Fibroblast of the aortic adventitia (primary cell): ENCODE results near the gene CASKIN1. TPM values are rescaled to one million over a fixed set of nuclear protein-coding genes. Genes with fewer than 3 reads are reported as not detected.

Source experiments
- DNase-seq: peaks from one replicate; pipeline ENCODE4 v3.0.0-alpha.2; 2010; ENCODE audit warnings: low read depth
- H3K4me3 ChIP-seq: 2 replicates; pipeline ENCODE4 v1.5.1; 2011; ENCODE audit warnings: low read depth, mild to moderate bottlenecking, control low read depth, low read length, moderate library complexity
- total RNA-seq: library from RNA; depleted of rRNA; stranded (reverse); fragments of >200 nt; gene quantifications from 2 replicates; pipeline ENCODE4 v1.2.3, GENCODE V29; 2012; ENCODE audit warnings: low replicate concordance
- TF ChIP-seq, protein P1 (sequence below): IDR thresholded peaks from 2 replicates; pipeline ENCODE4 v1.5.1; 2011; ENCODE audit warnings: mild to moderate bottlenecking, low read length, control low read depth, inconsistent platforms; ENCODE audit not compliant: insufficient read depth

The CASKIN1 gene
- total RNA-seq, 1 donor: 0.18 TPM

DNA sequence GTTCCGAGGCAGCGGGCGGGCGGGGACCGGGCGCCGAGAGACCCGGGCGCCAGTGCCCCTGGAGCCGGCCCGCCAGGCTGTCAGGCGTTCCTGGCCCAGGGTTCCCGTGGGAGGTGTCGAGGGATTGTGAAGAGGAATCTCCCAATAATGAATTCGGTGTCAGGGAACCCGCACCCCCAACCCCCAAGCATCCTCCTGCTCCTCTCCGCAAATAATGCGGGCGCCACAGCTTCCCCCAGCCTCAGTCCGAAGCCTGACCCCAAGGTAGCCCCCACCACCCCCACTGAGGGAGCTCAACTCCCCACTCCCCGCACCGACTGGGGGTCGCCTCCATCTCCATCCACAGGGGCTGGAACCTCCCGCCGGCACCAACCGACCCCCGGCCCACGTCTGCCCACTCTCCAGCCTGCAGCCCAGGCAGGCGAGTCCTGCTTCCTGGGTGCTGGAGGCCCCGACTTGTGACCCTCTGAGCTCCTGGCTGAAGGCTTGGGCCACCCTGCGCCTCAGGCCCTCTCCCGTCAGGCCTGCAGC lies 641 bp upstream of the CASKIN1 start:
- no peak for DNase-seq
- H3K4me3 ChIP-seq: no peak overlapping the region
- TF ChIP-seq, protein P1, sequence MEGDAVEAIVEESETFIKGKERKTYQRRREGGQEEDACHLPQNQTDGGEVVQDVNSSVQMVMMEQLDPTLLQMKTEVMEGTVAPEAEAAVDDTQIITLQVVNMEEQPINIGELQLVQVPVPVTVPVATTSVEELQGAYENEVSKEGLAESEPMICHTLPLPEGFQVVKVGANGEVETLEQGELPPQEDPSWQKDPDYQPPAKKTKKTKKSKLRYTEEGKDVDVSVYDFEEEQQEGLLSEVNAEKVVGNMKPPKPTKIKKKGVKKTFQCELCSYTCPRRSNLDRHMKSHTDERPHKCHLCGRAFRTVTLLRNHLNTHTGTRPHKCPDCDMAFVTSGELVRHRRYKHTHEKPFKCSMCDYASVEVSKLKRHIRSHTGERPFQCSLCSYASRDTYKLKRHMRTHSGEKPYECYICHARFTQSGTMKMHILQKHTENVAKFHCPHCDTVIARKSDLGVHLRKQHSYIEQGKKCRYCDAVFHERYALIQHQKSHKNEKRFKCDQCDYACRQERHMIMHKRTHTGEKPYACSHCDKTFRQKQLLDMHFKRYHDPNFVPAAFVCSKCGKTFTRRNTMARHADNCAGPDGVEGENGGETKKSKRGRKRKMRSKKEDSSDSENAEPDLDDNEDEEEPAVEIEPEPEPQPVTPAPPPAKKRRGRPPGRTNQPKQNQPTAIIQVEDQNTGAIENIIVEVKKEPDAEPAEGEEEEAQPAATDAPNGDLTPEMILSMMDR: no peak

DNA sequence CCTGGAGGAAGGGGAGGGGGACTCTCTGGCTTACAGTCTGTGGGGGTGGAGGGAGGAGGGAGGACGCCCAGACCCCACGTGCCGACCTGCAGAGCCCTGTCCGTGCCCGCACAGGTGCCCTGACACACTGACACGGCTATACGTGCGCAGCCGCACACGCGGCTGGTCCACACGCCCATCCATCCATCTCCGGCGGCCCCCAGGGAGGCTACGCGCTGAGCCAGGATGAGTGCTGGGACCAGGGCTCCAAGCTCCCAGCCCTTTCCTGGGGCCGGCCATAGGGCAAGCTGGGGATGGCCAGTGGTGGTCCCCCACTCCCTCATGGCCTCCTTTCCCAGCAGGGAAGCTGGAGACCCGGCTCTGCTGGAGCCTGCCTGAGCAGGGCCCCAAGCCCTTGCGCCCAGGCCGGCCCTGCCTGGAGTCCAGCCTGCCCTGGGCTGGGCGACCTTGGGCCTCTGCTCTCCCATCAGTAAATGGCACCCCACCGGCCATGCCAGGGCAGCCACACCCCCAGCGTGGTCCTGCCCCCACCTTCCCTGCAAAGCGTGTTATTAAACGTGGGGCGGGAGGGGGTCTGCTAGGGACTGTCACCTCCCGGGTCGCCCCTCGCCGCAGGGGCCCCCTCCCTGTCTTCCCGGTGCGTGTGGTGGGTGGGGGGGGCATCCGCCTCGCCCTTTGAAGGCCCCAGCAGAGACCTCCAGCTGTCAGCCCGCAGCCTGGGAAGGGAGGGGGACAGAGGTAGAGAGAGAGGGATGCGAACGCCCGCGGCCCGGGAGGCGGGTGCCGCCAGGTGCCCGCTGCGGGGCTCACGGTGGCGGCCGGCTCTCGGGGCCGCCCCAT lies 863 bp downstream of the CASKIN1 start:
- DNase-seq: no peak
- peak overlapping the region; percentile 13 for H3K4me3 ChIP-seq
- TF ChIP-seq, protein P1: no peak

DNA sequence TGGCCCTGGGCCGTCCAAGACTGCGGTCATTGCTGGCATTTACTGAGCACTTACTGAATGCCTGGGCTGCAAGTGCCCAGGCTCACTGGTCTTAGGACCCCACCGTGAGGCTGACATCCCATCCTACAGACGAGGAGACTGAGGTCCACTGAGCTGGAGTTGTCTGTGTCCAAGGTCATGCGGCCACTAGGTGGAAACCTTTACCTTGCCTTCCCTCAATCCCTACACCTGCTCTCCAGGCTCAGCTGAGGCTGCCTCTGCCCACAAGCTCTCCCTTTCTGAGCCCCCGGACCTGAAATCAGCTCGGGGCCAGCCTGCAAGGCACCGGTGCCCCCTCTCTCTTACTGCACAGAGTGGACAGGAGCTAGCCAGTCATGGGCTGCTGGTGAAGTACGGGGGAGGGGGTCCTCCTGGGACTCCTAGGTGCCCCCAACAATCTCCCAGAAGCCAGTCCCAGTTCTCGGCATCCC lies 1.5 kb downstream of the CASKIN1 start:
- no peak overlapping the region for H3K4me3 ChIP-seq
- DNase-seq: peak; percentile 42
- TF ChIP-seq, protein P1: peak; percentile 24

DNA sequence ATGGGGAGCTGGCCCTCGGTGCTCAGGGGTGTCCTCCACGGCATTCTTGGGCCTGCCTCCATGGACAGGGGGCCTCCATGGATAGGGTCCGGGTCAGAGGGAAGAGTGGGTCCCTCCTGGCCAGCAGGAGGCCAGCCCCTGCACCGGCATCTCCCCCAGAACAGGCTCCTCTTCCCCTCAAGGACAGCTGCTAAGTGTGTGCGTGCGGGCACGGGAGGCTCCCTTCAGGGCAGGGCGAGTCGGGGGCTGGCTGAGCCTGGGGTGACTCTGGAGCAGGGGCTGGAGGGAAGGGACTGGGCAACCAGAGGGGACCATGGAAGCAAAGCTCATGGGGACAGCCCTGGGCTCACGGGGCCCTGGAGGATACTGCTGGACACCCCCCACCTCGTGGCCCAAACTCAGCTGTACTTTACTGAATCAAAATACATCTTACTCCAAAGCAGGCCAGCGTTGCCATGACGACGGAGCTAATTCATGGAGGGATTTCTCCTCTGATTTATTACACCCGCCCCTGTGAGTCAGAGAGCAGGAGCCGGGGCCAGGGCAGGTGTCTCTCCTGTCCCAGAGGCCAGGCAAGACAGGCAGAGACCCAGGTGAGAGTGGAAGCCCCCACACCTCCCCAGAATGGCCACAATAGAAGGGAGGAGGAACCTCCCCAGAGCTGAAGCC lies 2.1 kb downstream of the CASKIN1 start:
- TF ChIP-seq, protein P1: no peak
- DNase-seq: peak; percentile 43

DNA sequence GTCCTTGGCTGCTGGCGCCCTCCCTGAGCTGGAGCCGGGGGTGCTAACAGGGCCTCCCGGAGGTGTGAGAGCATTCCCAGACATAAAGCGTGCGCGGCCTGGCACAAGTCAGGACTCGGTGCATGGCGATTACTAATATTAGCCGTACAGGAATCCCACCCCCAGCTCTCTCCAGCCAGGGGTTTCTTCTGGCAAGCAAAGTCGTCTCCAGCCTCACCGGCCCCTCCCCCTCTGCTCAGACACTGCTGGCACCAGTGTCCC lies 5.0 kb downstream of the CASKIN1 start:
- DNase-seq: no peak
- TF ChIP-seq, protein P1: no peak
- H3K4me3 ChIP-seq: no peak overlapping the region

More for the DNA sequence above, 2.1 kb downstream of the CASKIN1 start:
- no peak overlapping the region for H3K4me3 ChIP-seq

DNA sequence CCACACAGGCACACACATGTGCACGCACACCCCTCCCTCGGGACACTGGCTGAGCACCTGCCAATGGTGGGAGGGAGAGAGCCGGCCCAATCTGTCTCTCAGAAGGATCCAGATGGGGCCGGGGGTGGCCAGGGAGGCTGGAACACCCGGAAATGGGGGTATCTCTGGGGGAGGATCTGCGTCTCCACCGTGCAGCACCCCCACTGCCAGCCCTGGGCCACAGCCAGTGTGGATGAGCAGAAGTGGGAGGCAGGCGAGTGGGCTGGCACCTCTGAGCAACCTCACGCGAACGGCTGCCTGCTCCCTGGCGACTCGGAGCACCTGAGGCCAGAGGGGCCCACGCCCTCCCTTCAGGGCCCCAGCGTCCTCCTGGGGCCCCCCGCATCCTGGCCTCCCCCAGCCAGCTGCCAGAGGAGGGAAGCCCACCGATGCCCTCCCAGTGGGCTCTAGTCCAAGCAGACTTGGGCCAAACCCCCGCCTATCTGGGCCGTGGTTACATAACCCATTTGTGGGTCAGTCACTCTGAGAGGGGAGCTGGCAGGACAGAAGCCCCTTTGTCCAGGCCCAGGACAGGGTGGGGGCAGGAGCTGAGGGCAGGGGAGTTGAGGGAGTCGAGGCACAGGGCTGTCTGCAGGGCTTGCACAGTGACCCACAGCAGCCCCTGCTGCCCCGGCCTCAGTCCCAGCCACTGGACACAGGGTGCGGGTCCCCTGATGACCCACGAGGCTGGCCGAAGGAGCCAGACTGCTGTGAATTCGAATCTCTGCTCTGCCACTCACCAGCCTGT lies 5.6 kb downstream of the CASKIN1 start:
- no peak overlapping the region for H3K4me3 ChIP-seq
- no peak for DNase-seq
- TF ChIP-seq, protein P1: no peak
